Nephron (organoid): Measurements from ENCODE around the gene ZKSCAN4.

Experiments used
- H3K27ac Mint-ChIP-seq, 3 experiments: 2 replicates each; pipeline ENCODE4 v1.8.0; 2020; ENCODE audit warnings: mixed read lengths in 3 of 3, mild to moderate bottlenecking in 2 of 3, moderate library complexity in 1 of 3
- H3K27me3 Mint-ChIP-seq: 2 replicates; pipeline ENCODE4 v1.8.0; 2021; ENCODE audit warnings: low read depth, mild to moderate bottlenecking, moderate library complexity, mixed read lengths
- H3K36me3 Mint-ChIP-seq: 2 replicates; pipeline ENCODE4 v1.8.0; 2020; ENCODE audit warnings: low read depth, mixed read lengths
- H3K4me1 Mint-ChIP-seq: 2 replicates; pipeline ENCODE4 v1.8.0; 2020; ENCODE audit warnings: mixed read lengths
- H3K4me3 Mint-ChIP-seq, 3 experiments: 2 replicates each; pipeline ENCODE4 v1.8.0; 2020; ENCODE audit warnings: mild to moderate bottlenecking in 3 of 3, mixed read lengths in 3 of 3, moderate library complexity in 2 of 3
- H3K9me3 Mint-ChIP-seq: 2 replicates; pipeline ENCODE4 v1.8.0; 2020; ENCODE audit warnings: mixed read lengths
- TF ChIP-seq, protein P1 (sequence below), 3 experiments: fragments of 200-600 bp; sonication (generic); IDR thresholded peaks; one replicate each; pipeline ENCODE4 v1.5.0; 2021; ENCODE audit warnings: antibody characterized with exemption in 3 of 3; ENCODE audit not compliant: unreplicated experiment in 3 of 3

ZKSCAN4 gene

DNA sequence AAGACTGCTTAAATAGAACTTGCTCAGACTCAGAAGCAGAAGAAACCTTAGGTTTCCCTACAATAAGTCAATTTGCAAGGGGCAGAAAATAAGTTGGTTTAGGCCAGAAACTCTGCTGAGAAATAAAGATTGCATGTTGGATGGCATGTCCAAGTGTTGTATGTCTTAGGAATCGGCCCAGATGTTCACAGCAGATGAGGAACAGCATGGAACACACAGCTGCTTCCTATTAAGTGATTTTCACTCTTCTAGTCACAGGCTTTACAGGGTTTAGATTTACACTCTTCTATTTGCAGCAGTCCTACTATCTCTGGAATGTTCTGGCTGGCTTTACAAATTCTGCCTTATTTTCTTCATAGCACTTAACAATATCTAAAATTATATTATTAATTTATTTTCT lies 3.2 kb downstream of the ZKSCAN4 start:
- Mint-ChIP-seq H3K27ac (no peak overlapping the region), H3K9me3 (no peaks in the 10 kb centered on the region), H3K4me1 (peaks cover 18% of the 10 kb centered on the region), H3K27me3 (no peaks in the 10 kb centered on the region), H3K4me3 (peak overlapping the region in 1 of 3 experiments; percentile 54), H3K36me3 (peaks cover 45% of the 10 kb centered on the region)
- TF ChIP-seq, protein P1, sequence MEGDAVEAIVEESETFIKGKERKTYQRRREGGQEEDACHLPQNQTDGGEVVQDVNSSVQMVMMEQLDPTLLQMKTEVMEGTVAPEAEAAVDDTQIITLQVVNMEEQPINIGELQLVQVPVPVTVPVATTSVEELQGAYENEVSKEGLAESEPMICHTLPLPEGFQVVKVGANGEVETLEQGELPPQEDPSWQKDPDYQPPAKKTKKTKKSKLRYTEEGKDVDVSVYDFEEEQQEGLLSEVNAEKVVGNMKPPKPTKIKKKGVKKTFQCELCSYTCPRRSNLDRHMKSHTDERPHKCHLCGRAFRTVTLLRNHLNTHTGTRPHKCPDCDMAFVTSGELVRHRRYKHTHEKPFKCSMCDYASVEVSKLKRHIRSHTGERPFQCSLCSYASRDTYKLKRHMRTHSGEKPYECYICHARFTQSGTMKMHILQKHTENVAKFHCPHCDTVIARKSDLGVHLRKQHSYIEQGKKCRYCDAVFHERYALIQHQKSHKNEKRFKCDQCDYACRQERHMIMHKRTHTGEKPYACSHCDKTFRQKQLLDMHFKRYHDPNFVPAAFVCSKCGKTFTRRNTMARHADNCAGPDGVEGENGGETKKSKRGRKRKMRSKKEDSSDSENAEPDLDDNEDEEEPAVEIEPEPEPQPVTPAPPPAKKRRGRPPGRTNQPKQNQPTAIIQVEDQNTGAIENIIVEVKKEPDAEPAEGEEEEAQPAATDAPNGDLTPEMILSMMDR (IDR thresholded peaks at IDR 0.05; ENCODE audit: unreplicated experiment in 3 of 3): no peak

DNA sequence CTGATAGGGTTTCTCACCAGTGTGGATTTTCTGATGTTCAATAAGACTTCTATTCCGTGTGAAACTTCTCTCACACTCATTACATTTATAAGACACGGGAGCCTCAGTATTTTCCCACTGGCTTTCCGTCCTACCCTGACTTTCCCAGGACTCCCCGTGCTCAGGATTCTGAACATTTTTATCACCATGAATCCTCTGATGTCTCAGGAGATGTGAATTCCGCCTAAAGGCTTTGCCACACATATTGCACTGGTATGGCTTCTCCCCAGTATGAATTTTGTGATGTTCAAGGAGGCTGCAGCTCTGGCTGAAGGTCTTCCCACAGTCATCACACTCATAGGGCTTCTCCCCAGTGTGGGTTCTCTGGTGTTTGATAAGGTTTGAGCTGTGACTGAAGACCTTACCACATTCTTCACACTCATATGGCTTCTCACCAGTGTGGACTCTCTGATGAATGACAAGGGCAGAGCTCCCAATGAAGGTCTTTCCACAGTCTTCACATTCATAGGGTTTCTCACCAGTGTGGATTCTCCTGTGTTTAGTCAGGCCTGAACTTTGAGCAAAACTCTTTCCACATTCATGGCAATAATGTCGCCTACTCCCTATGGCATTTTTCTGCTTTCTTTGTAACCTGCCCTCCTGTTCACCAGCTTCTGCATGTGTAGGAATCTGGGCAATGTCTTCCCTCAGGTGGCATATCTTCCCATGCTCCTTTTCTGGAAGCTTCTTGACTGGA lies 6.7 kb downstream of the ZKSCAN4 start:
- Mint-ChIP-seq H3K4me3 (no peak overlapping the region), H3K9me3 (no peaks in the 10 kb centered on the region), H3K36me3 (peaks cover 55% of the 10 kb centered on the region), H3K27me3 (no peaks in the 10 kb centered on the region), H3K27ac (no peak overlapping the region), H3K4me1 (no peaks in the 10 kb centered on the region)
- TF ChIP-seq, protein P1 (IDR thresholded peaks at IDR 0.05; ENCODE audit: unreplicated experiment in 3 of 3): no peak

DNA sequence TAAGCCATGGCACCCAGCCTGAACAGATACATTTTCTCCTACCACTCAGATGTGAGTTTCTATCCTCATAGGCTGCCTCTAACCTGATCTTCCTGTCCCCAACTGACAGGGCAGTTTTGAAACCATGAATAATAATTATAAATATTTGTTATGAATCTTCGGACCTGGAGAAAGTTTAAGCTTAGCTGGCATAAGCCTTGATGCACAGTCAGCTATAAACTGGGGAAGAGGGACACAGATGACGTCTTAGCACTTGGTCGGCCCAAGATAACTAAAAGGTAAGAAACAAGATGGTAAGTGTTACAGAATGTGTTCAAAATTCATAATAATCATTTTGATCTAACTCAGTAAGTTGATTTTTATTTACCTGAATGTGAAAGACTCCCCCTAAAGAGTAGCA lies 8.1 kb downstream of the ZKSCAN4 start:
- H3K36me3 Mint-ChIP-seq: peaks cover 57% of the 10 kb centered on the region
- H3K4me1 Mint-ChIP-seq: no peaks in the 10 kb centered on the region
- no peak overlapping the region for H3K27ac Mint-ChIP-seq
- H3K9me3 Mint-ChIP-seq: no peaks in the 10 kb centered on the region
- no peak overlapping the region for H3K4me3 Mint-ChIP-seq
- no peaks in the 10 kb centered on the region for H3K27me3 Mint-ChIP-seq
- TF ChIP-seq, protein P1 (IDR thresholded peaks at IDR 0.05; ENCODE audit: unreplicated experiment in 3 of 3): no peak

DNA sequence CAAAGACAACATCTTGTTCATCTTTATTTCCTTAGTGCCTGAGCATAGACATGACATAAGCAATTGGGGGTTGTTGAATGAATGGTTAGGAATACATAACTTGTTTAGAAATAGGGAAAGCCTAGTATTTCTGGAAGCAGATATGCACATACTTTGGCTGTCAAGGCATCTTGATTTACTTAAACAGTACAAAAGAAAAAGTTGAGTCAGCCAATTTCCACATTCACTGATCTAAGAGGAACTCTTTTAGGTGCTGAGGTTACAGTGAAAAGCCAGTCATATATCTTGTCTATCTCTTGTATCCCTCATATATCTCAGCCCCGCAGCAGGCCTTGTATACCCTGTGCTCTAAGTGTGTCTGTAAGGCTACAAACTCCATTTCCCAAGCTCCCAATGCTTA lies 11.6 kb downstream of the ZKSCAN4 start:
- H3K4me1 Mint-ChIP-seq: no peaks in the 10 kb centered on the region
- H3K27me3 Mint-ChIP-seq: no peaks in the 10 kb centered on the region
- no peaks in the 10 kb centered on the region for H3K9me3 Mint-ChIP-seq
- TF ChIP-seq, protein P1 (IDR thresholded peaks at IDR 0.05; ENCODE audit: unreplicated experiment in 3 of 3): no peak
- H3K4me3 Mint-ChIP-seq: no peak overlapping the region
- no peak overlapping the region for H3K27ac Mint-ChIP-seq
- peaks cover 58% of the 10 kb centered on the region for H3K36me3 Mint-ChIP-seq

DNA sequence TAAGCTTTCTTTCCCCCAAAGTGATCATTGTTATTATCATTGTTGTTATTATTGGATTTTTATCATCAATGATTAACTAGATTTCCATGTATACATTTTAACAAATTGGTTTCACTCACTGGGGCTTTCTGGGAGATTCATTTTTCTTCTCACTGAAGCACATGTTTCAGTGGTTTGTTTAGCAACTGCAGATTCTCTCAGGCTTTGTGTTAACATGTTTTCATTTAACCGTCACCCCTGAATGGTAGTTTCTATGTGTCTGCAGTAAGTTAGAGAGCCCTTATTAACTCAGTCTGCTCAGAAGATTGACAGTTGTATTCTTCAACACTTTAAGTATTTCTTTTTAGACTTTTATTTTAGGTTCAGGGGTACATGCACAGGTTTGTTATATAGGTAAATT lies 12.4 kb downstream of the ZKSCAN4 start:
- H3K27ac Mint-ChIP-seq: no peak overlapping the region
- no peaks in the 10 kb centered on the region for H3K27me3 Mint-ChIP-seq
- H3K9me3 Mint-ChIP-seq: no peaks in the 10 kb centered on the region
- H3K36me3 Mint-ChIP-seq: peaks cover 61% of the 10 kb centered on the region
- no peak overlapping the region for H3K4me3 Mint-ChIP-seq
- no peaks in the 10 kb centered on the region for H3K4me1 Mint-ChIP-seq
- TF ChIP-seq, protein P1 (IDR thresholded peaks at IDR 0.05; ENCODE audit: unreplicated experiment in 3 of 3): no peak

DNA sequence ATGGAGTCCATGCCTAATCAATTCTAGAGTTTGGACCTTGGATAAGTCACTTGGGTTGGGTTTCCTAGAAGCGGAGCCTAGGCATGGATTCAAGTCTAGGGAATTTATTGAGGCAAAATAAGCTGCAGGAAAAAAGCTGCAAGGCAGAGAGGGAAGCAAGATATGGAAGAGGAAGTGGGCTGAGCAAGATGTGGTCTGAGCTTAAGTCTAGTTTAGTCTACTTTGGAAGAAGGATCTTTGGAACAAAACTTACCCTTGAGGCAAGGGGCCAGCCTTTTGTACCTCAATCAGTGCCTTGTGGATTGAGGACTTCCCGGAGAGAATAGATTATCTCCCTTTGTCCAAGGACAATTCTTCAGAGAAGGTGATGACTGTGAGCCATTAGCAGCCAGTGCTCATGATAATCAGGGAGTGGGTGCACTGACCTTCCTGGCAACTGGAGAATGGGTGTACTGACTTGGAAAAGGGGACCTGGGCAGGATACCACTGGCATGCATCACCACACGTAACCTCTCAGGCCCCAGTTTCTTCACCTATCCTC lies 16.1 kb downstream of the ZKSCAN4 start:
- no peak overlapping the region for H3K27ac Mint-ChIP-seq
- H3K9me3 Mint-ChIP-seq: no peaks in the 10 kb centered on the region
- TF ChIP-seq, protein P1 (IDR thresholded peaks at IDR 0.05; ENCODE audit: unreplicated experiment in 3 of 3): no peak

More for the DNA sequence above, 16.1 kb downstream of the ZKSCAN4 start:
- Mint-ChIP-seq H3K4me1 (no peaks in the 10 kb centered on the region), H3K27me3 (no peaks in the 10 kb centered on the region), H3K36me3 (peaks cover 81% of the 10 kb centered on the region), H3K4me3 (no peak overlapping the region)
